Sigmoid colon (tissue), 4 donors: ENCODE results near the gene SYT5.

Experiments used
- CTCF ChIP-seq, 4 experiments: fragments of 450-650 bp in 3 of 4; fragments of 200-600 bp in 1 of 4; IDR thresholded peaks; one replicate each; pipeline ENCODE4 v1.5.1; 2016 to 2019; ENCODE audit warnings: antibody characterized with exemption in 4 of 4, mild to moderate bottlenecking in 3 of 4, moderate library complexity in 2 of 4
- EP300 ChIP-seq, 4 donors: sonication (generic); formaldehyde crosslinking; IDR thresholded peaks; one replicate each; pipeline ENCODE4 v1.6.1; 2017; ENCODE audit warnings: antibody characterized with exemption in 4 of 4
- POLR2A ChIP-seq, 2 donors: fragments of 450-650 bp; IDR thresholded peaks; one replicate each; pipeline ENCODE4 v1.6.1; 2016; ENCODE audit warnings: antibody characterized with exemption in 2 of 2, mild to moderate bottlenecking in 2 of 2, moderate library complexity in 2 of 2
- POLR2AphosphoS5 ChIP-seq, 4 donors: sonication (generic); formaldehyde crosslinking; IDR thresholded peaks; one replicate each; pipeline ENCODE4 v1.6.1; 2017; ENCODE audit warnings: antibody characterized with exemption in 4 of 4

GRCh38 chr19:55131421-55131820 lies 48.7 kb downstream of the SYT5 start:
- TF ChIP-seq CTCF (IDR thresholded peaks at IDR 0.05) (no peak), POLR2AphosphoS5 (IDR thresholded peaks at IDR 0.05) (no peak), POLR2A (IDR thresholded peaks at IDR 0.05) (no peak), EP300 (IDR thresholded peaks at IDR 0.05) (no peak)
